ENCODE data around the gene PALLD. TPM values are rescaled to one million over a fixed set of nuclear protein-coding genes. Genes with fewer than 3 reads are reported as not detected.

Gene PALLD
- total RNA-seq, 1 experiment from 2014 or later: 18.3 TPM

- H3K4me3 Mint-ChIP-seq: no peak overlapping the region
- H3K9me3 ChIP-seq (ENCODE audit: control insufficient read depth, low read depth, low read length): no peaks in the 10 kb centered on the region
- H3K18ac ChIP-seq (ENCODE audit: insufficient read length, low read depth, low read length): no peak overlapping the region
- no peak overlapping the region for H3T11ph ChIP-seq (ENCODE audit: low read length)
- no peak for TF ChIP-seq CTCF (conservative IDR thresholded peaks at IDR 0.05)
- no peak overlapping the region for H3K23ac ChIP-seq (ENCODE audit: insufficient read length, low read depth, low read length)
- peaks cover 15% of the 10 kb centered on the region for H3K4me1 ChIP-seq (ENCODE audit: insufficient read depth, low read length)
- DNase-seq: no peak
- no peak overlapping the region for H3K4ac ChIP-seq (ENCODE audit: low read depth, low read length)
- no peaks in the 10 kb centered on the region for H4K20me1 ChIP-seq (ENCODE audit: control insufficient read depth, insufficient read depth, insufficient read length)
- H3K4me2 ChIP-seq (ENCODE audit: insufficient read depth, insufficient read length, low read length): peak overlapping the region; percentile 11
- no peak overlapping the region for H3K14ac ChIP-seq (ENCODE audit: insufficient read depth, low read length)
- no peak overlapping the region for H3K27ac Mint-ChIP-seq
- no peak overlapping the region for H4K91ac ChIP-seq (ENCODE audit: insufficient read length, low read depth, low read length)
- WGBS (ENCODE audit: extremely low coverage, insufficient read length, low lambda C conversion rate): no CpG with 5 or more reads among the region's 4 CpGs
- no peak overlapping the region for H3K27ac ChIP-seq (ENCODE audit: insufficient read length, low read depth, low read length)
- no peaks in the 10 kb centered on the region for H3K23me2 ChIP-seq (ENCODE audit: insufficient read length, low read depth, low read length, poor library complexity, severe bottlenecking)
- H3K79me2 ChIP-seq (ENCODE audit: insufficient read depth, low read length): no peaks in the 10 kb centered on the region
- H2AFZ ChIP-seq (ENCODE audit: low read length): no peak overlapping the region
- no peaks in the 10 kb centered on the region for H3K9me3 Mint-ChIP-seq
- H3K9ac ChIP-seq (ENCODE audit: extremely low read depth, insufficient read length, low read length): no peak overlapping the region
- H3K4me1 Mint-ChIP-seq: peaks cover 80 to 87% of the 10 kb centered on the region in 2 experiments
- no peak overlapping the region for H2BK15ac ChIP-seq (ENCODE audit: low read depth, low read length)
- no peaks in the 10 kb centered on the region; a peak in 2 of 7 replicates for H3K36me3 Mint-ChIP-seq (ENCODE audit: insufficient read depth in 1 of 3, low read depth in 3 of 3)
- H4K5ac ChIP-seq (ENCODE audit: insufficient read length, low read depth, low read length): no peak overlapping the region
- H3K79me1 ChIP-seq (ENCODE audit: insufficient read depth, low read depth, low read length, poor library complexity, severe bottlenecking): no peaks in the 10 kb centered on the region
- peaks cover 4% of the 10 kb centered on the region for H3K27me3 Mint-ChIP-seq (ENCODE audit: low read depth)
- no peak overlapping the region for H2AK5ac ChIP-seq (ENCODE audit: insufficient read length, low read length)
- H2BK120ac ChIP-seq (ENCODE audit: low read depth, low read length, poor library complexity, severe bottlenecking): no peak overlapping the region
- no peak overlapping the region for H3K56ac ChIP-seq (ENCODE audit: insufficient read length, low read depth, low read length)
- H2BK5ac ChIP-seq (ENCODE audit: insufficient read length, low read length): no peak overlapping the region
- no peak overlapping the region for H2BK20ac ChIP-seq (ENCODE audit: low read depth, low read length, poor library complexity, severe bottlenecking)
- no peaks in the 10 kb centered on the region for H3K27me3 ChIP-seq (ENCODE audit: insufficient read depth, low read length)
- H4K8ac ChIP-seq (replicated peaks; ENCODE audit: insufficient read length, low read depth, low read length): no peak overlapping the region
- no peak overlapping the region for H2BK12ac ChIP-seq (ENCODE audit: insufficient read length, low read depth, low read length)
Measured at GRCh38 chr4:168846414-168846813, 349.6 kb downstream of the PALLD start.

Data from H9 (cell line).